Measurements from ENCODE around the gene AGPS. TPM values are rescaled to one million over a fixed set of nuclear protein-coding genes. Genes with fewer than 3 reads are reported as not detected.

The AGPS gene
- total RNA-seq, 1 donor from 2014 or later, result 54.4 TPM

DNA sequence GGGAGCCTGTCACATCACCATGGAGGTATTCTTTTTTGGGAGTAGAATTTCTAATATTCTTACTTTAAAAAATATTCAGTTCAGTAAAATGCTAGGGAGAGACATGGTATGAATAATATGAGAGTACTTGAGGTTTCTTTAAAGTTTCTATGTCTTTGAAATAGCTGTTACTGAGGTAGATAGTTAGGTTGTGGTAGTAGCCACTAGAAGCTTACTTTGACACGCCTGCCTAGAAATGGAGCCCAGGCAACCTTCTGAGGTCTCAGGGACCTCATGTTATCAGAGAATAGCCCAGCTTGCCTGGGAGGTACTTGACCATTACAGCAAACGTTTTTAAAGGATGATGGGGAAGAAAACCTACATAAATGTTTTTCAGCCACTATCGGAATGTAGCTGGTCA is 131.2 kb downstream of the AGPS start:
- H3K4me1 Mint-ChIP-seq (ENCODE audit: unreplicated experiment), result peaks cover 7% of the 10 kb centered on the region
- DNase-seq (ENCODE audit: low spot score), result no peak
- no peaks in the 10 kb centered on the region for H3K9me3 Mint-ChIP-seq (ENCODE audit: unreplicated experiment)
- TF ChIP-seq, protein P1, sequence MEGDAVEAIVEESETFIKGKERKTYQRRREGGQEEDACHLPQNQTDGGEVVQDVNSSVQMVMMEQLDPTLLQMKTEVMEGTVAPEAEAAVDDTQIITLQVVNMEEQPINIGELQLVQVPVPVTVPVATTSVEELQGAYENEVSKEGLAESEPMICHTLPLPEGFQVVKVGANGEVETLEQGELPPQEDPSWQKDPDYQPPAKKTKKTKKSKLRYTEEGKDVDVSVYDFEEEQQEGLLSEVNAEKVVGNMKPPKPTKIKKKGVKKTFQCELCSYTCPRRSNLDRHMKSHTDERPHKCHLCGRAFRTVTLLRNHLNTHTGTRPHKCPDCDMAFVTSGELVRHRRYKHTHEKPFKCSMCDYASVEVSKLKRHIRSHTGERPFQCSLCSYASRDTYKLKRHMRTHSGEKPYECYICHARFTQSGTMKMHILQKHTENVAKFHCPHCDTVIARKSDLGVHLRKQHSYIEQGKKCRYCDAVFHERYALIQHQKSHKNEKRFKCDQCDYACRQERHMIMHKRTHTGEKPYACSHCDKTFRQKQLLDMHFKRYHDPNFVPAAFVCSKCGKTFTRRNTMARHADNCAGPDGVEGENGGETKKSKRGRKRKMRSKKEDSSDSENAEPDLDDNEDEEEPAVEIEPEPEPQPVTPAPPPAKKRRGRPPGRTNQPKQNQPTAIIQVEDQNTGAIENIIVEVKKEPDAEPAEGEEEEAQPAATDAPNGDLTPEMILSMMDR (IDR thresholded peaks at IDR 0.05; ENCODE audit: unreplicated experiment), result no peak
- no peak overlapping the region for H3K4me3 Mint-ChIP-seq (ENCODE audit: unreplicated experiment)
- H3K27ac Mint-ChIP-seq (ENCODE audit: unreplicated experiment), result no peak overlapping the region
- H3K27me3 Mint-ChIP-seq (ENCODE audit: unreplicated experiment), result peaks cover under 1% of the 10 kb centered on the region
- H3K36me3 Mint-ChIP-seq (ENCODE audit: low read depth, unreplicated experiment), result peaks cover 12% of the 10 kb centered on the region

GRCh38 chr2:177525351-177525924 is 132.9 kb downstream of the AGPS start:
- no peak for DNase-seq (ENCODE audit: low spot score)
- Mint-ChIP-seq H3K9me3 (ENCODE audit: unreplicated experiment) (no peaks in the 10 kb centered on the region), H3K36me3 (ENCODE audit: low read depth, unreplicated experiment) (peaks cover 8% of the 10 kb centered on the region), H3K4me3 (ENCODE audit: unreplicated experiment) (no peak overlapping the region), H3K4me1 (ENCODE audit: unreplicated experiment) (no peaks in the 10 kb centered on the region), H3K27ac (ENCODE audit: unreplicated experiment) (no peak overlapping the region), H3K27me3 (ENCODE audit: unreplicated experiment) (no peaks in the 10 kb centered on the region)
- TF ChIP-seq, protein P1 (IDR thresholded peaks at IDR 0.05; ENCODE audit: unreplicated experiment), result no peak

GRCh38 chr2:177528351-177528933 is 135.9 kb downstream of the AGPS start:
- H3K27ac Mint-ChIP-seq (ENCODE audit: unreplicated experiment), result no peak overlapping the region
- H3K4me1 Mint-ChIP-seq (ENCODE audit: unreplicated experiment), result no peaks in the 10 kb centered on the region
- TF ChIP-seq, protein P1 (IDR thresholded peaks at IDR 0.05; ENCODE audit: unreplicated experiment), result no peak
- no peaks in the 10 kb centered on the region for H3K9me3 Mint-ChIP-seq (ENCODE audit: unreplicated experiment)
- no peak for DNase-seq (ENCODE audit: low spot score)
- H3K4me3 Mint-ChIP-seq (ENCODE audit: unreplicated experiment), result no peak overlapping the region
- H3K27me3 Mint-ChIP-seq (ENCODE audit: unreplicated experiment), result no peaks in the 10 kb centered on the region
- H3K36me3 Mint-ChIP-seq (ENCODE audit: low read depth, unreplicated experiment), result peaks cover 8% of the 10 kb centered on the region

DNA sequence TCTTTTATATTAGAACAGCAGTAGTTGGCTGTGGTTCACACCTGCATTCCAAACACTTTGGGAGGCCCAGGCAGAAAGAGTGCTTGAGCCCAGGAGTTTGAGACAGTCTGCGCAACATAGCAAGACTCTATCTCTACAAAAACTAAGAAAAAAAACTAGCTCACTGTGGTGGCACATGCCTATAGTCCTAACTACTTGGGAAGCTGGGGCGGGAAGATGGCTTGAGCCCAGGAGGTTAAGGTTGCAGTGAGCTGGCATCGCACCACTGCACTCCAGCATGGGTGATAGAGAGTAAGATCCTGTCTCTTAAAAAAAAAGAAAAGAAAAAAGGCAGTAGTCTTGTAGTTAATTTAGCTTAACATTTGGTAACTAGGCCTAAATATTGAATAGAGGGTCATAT is 136.6 kb downstream of the AGPS start:
- Mint-ChIP-seq H3K4me1 (ENCODE audit: unreplicated experiment) (no peaks in the 10 kb centered on the region), H3K27ac (ENCODE audit: unreplicated experiment) (no peak overlapping the region), H3K4me3 (ENCODE audit: unreplicated experiment) (no peak overlapping the region), H3K36me3 (ENCODE audit: low read depth, unreplicated experiment) (peaks cover 6% of the 10 kb centered on the region), H3K27me3 (ENCODE audit: unreplicated experiment) (no peaks in the 10 kb centered on the region), H3K9me3 (ENCODE audit: unreplicated experiment) (no peaks in the 10 kb centered on the region)
- DNase-seq (ENCODE audit: low spot score), result no peak
- TF ChIP-seq, protein P1 (IDR thresholded peaks at IDR 0.05; ENCODE audit: unreplicated experiment), result no peak

GRCh38 chr2:177530561-177530960 is 138.0 kb downstream of the AGPS start:
- Mint-ChIP-seq H3K27me3 (ENCODE audit: unreplicated experiment) (no peaks in the 10 kb centered on the region), H3K27ac (ENCODE audit: unreplicated experiment) (no peak overlapping the region), H3K36me3 (ENCODE audit: low read depth, unreplicated experiment) (no peaks in the 10 kb centered on the region), H3K4me3 (ENCODE audit: unreplicated experiment) (no peak overlapping the region), H3K4me1 (ENCODE audit: unreplicated experiment) (no peaks in the 10 kb centered on the region), H3K9me3 (ENCODE audit: unreplicated experiment) (no peaks in the 10 kb centered on the region)
- DNase-seq (ENCODE audit: low spot score), result no peak
- TF ChIP-seq, protein P1 (IDR thresholded peaks at IDR 0.05; ENCODE audit: unreplicated experiment), result no peak

Measured in endothelial cell (in vitro differentiated cells).